ENCODE data around the gene RAB8B.
"Not testable (repeated sequence)": the region's sequence is repeated elsewhere in the genome, so short reads cannot be mapped to it uniquely, and the experiment has no call there.

Gene RAB8B

DNA sequence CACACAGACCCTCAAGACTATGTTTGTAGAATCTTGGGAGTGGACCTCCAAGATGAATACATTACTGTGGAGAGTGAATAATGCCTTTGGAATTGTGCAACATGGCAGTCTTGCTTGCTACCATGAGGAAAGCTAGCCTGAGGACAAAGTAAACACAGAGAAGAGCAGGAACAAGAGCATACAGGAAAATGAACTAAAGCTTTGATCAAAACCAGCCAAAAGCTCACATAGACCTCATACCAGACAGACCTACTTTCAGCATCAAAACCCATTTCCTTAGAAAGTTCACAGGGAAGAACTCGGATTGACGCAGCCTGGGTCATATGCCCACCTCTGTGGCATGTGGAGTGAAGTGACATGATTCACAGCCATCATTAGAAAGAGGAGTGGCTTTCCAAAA lies 3.3 kb upstream of the RAB8B start:
- no peak for DNase-seq

DNA sequence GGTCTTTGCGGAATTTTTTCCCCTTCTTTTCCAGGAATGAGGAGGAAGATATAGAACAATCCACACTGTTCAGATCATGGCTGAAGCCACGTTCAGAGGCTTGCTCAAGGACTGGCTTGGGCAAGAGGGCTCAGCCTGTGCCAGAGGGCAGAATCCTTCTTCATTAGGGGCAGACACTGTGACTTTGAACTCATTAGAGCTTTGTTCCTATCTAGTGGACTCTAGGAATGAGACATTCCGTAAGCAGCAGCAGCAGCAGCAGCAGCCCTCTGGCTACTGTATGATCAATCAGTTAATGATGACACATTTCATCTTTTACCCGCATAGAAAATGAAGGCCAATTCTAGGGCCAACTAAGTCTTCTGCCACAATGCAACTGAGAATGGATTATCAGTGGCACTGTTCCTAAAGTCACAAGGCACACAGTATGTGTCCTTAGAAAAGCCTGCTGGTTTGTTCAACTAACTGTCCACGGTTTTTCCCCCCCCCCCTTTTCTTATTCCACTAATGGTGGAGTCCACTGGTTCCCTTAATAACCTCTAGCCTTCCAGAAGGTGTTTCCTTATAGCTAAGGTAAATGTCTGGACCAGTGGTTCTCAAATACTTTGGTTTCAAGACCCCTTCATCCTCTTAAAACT lies 1.7 kb upstream of the RAB8B start:
- DNase-seq = no peak

DNA sequence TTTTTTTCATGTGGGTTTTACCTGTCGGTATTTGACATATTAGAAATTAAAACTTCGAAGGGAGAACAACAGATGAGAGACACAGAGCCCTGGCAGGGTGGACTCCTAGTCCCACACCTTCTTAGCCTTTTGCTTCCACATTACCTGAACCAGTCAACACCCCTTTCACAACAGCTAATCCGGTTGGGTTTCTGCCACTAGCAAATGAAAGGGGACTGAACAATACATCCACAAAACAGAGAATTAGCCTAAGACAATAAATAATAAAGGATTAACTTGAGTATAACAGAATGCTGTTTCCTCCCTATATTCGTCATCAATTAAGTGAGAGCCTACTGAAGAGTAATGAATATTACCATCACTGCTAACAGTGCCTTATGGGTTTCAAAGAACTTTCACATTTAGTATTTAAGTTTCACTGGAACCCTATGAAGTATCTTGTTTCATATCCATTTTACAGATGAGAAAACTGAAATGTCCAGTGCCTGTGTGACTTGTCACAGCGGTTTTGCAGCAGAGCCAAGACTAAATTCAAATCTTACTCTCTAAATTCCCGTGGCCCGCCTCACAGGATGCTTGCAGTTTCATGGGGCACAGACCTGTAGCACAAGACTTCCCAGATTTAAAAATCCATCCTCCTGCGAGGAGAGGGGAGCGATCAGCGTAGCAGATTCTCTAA lies 1.0 kb upstream of the RAB8B start:
- peak; percentile 55 for DNase-seq

DNA sequence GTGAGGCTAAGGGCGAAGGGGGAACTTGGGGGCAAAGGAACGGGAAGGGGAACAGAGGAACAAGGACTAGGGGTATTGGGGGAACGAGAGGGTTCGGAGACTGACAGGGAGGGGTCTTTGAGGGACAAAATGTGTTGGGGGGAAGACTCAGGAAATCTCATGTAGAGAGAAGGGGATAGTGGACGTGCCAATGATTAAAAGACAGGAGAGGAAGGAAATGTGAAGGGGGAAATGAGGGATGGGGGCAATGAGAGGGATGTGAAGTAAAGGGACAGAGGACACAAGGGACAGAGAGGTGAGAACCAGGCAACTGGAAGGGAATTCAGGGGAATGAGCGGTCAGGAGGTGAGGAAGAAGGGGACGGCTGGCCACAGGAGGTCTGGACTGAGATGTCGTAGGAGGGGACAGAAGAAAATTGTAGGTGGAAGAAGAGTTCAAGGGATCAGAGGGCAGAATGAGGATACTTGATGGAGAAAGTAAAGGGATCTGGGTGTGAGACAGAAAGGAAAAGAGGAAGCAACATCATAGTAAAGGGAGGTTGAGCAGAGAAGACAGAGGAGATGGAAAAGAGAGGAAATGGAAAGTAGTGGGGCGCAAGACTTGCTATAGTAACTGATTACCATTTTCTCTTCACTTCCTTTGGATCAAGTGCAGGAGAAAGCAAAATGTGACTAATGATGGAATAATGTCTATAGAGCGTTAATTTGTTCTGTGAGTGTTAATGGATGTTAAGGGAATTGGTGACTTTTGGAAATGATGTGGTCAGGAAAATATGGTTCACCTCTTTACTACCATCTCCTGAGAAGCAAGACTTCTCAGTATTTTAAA lies 749 bp downstream of the RAB8B start:
- DNase-seq = no peak

- no peak for DNase-seq
Observed at GRCh38 chr15:63190769-63191649, 1.6 kb downstream of the RAB8B start.

- peak; percentile 48 for DNase-seq
Observed at GRCh38 chr15:63191895-63192618, 2.7 kb downstream of the RAB8B start.

- DNase-seq = peak; percentile 46
Observed at GRCh38 chr15:63192619-63193206, 3.3 kb downstream of the RAB8B start.

- no peak for DNase-seq
Observed at GRCh38 chr15:63194302-63194701, 4.9 kb downstream of the RAB8B start.

- DNase-seq = no peak
Observed at GRCh38 chr15:63194880-63195568, 5.6 kb downstream of the RAB8B start.

DNA sequence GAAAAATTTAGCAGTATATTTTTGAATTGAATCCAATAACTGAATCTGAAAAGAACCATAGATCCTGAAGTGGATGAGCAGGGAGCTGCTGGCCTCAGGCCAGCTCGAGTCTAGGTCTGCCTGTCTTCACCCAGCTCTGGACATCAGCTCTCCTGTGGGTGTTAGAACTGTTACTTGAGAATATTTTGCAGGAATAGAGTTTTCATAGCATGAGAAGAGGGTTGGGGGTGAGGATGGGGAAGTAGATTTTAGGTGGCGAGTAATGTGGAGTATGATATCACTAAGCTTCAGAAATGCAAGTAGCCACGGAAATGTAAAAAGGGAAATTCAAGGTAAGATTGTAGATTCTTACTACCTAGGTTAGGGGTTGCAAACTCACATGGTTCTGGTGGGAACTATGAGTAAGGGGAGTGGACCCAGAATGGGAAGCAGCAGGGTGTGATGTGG lies 6.2 kb downstream of the RAB8B start:
- no peak for DNase-seq

DNA sequence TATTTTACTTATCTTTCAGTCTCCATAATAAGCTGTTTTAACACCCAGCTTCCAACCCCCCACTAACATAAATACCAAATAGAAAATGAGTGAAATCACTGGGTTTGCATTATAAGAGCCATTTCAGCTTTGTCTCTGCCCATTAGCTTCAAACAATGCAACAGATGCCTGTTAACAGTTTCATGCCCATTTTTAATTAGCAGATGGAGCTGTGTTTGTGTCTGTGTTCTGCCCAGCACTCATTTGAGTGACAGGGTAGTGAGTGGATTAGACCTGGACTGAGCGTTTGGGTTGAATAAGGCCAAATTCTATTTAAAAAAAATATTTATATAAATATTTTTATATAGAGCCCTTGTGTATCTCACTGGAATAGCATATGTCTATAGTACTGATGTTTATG lies 7.4 kb downstream of the RAB8B start:
- DNase-seq = no peak

GRCh38 chr15:63197626-63198025 lies 8.2 kb downstream of the RAB8B start:
- DNase-seq = no peak

DNA sequence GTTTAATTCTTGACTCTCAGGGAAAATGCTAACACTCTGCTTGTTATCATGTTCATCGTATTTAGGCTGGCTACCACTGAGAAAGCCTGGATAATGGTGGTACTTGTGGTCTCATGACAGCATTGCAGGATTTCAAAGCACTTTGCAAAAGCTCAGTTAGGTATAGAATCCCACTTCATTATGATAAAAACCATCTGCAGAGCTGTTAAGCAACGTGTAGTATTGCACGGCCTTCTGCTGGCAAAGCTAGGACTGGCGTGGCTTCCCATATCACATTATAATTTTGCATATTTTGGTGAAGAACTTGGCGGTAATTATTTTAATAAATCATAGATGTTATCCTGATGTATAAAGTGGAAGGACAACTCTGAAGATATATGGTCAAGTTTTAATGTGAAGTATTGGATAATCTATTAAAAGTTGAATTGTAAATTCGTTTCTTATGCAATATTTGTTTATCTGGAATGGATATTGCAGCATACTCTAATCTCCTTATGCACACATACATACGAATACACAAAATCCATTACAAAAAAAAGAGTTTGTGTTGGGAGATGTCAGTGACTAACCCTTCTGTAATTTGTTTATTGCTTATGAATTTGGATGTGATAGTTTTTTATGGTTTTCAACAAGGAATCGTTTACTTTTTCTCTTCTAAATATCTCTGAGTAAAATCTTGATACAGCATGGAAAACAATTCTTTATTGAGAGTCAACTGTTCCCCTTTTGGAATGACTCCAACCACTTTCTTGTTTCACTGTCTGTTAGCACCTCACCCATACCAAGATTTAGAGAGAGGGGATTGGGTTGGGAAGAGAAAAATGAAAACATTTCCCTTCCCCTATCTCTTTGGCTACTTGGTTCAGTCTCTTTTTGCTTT lies 9.2 kb downstream of the RAB8B start:
- DNase-seq = no peak

DNA sequence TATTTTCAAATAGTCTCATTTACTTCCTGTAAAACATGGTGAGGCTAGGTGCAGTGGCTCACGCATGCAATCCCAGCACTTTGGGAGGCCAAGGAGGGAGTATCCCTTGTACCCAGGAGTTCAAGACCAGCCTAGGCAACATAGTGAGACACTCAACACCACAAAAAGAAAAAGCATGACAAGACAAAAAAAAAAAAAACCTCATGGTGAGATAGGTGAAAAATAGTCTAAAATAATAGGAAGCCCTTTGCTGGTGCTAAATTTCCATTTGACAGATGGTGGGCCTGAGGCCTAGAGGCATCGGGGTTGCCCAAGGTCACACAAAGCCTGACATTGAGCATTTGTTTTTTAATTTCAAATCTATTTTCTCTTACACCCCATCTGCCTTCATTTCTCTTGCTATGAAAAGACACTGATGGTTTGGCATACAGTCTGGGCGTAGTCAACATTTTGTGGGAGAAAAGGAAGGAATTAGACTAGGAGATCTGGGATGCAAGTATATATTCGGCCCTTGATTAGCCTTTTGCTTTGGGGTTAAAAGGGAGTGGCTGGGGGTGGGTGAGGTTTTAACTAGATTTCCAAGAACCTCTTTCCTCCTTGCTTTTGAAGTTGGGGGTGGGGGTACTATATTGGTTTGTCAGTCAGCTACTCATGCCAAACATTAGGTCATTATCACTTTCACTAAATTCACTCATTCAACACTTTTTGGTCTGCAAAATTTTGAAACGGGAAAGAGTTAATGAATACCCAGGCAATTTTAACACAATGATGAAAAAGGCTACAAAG lies 11.3 kb downstream of the RAB8B start:
- DNase-seq = no peak

DNA sequence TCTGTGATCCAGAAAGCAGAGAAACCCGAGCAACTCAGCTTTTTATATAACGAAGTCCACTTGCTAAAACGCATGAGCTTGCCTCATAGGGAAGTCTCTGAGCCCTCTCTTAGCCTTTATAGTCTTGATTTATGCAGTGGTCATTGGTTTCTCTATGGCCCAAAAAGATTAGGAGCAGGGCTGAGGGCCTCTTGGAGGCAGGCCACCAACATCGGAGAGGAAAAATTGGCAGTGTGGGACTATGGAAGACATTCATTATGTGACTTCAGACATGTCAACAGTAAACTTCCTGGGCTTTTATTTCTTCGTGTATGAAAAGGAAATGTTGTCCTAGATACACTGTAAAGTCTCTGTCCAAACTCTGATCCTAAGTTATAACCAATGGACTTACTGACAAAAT lies 13.5 kb downstream of the RAB8B start:
- no peak for DNase-seq

- DNase-seq = peak; percentile 55
Observed at GRCh38 chr15:63203451-63204090, 14.2 kb downstream of the RAB8B start.

DNA sequence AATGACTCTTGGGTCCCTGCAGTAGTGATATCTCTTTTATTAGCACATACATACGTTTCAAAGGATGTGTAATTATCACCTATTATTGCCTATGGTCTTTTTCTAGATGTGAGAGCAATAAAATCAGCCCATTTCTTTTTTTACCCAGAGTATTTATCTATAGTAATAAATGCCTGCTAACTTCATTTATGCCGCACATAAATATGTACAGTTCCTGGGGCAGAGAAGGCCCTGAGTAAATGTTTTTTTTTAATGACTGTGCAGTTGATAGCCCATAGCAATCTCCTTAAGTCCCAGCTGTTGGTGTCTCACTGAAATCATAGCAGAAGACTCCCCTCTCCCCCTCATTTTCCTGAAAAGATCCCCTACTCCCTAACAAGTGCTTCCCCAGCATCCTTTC lies 16.7 kb downstream of the RAB8B start:
- DNase-seq = no peak

GRCh38 chr15:63208824-63209223 lies 19.4 kb downstream of the RAB8B start:
- not testable (repeated sequence) for DNase-seq

Measured in stimulated activated CD4-positive, alpha-beta T cell treated with anti-CD3 and anti-CD28 coated beads, Interleukin-15, amount 100 ng/mL, for 24 hours (primary cell).